ENCODE data around the gene PROSER2. TPM values are rescaled to one million over a fixed set of nuclear protein-coding genes. Genes with fewer than 3 reads are reported as not detected.
A peak's percentile ranks its signal among the peaks of the same experiment; 100 is the strongest.

Gene PROSER2
- total RNA-seq, 3 donors from 2014 or later, result 2.9 to 9.5 (median 8.5) TPM

DNA sequence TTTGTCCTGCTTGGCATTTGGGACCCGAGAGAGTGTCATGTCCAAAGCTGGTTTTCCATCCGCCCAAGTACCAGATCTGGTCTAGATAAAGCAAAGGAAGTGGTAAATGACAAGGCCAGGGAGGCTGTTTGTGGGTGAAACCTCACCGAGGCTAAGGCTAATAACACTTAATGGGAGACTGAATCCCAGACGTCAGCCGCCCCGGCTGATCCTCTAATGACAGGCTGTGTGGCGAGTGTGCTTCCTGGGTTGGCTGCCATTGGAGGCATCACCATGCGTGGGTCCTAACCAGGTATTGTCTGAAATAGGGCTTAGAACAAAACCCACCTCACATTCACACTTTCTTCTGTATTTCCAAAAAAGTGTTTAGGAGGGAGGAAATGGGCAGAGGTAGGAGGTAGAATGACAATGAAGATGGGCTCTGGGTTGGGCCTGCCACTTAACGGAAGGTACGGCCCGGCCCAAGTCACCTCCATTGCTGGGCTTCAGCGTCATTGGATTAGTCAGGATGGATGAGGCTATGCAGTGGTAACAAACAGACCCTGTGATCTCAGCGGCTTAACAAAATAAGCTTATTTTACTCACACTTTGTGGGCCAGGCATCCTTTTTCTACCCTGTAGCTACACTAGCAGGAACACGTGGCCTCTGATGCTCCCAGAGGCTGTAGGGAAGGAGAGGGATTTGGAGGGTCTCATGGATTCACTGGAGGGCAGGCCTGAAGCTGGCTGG lies 59.7 kb downstream of the PROSER2 start:
- Histone ChIP-seq H3K27me3 (no peaks in the 10 kb centered on the region), H3K4me3 (no peak overlapping the region), H3K9me3 (no peaks in the 10 kb centered on the region), H3K27ac (peak overlapping the region in 1 of 2 donors; percentile 54), H3K4me1 (no peaks in the 10 kb centered on the region), H3K36me3 (no peaks in the 10 kb centered on the region)
- no peak for TF ChIP-seq POLR2A (IDR thresholded peaks at IDR 0.05)
- no peak for TF ChIP-seq POLR2AphosphoS5 (IDR thresholded peaks at IDR 0.05)
- TF ChIP-seq, protein P1, sequence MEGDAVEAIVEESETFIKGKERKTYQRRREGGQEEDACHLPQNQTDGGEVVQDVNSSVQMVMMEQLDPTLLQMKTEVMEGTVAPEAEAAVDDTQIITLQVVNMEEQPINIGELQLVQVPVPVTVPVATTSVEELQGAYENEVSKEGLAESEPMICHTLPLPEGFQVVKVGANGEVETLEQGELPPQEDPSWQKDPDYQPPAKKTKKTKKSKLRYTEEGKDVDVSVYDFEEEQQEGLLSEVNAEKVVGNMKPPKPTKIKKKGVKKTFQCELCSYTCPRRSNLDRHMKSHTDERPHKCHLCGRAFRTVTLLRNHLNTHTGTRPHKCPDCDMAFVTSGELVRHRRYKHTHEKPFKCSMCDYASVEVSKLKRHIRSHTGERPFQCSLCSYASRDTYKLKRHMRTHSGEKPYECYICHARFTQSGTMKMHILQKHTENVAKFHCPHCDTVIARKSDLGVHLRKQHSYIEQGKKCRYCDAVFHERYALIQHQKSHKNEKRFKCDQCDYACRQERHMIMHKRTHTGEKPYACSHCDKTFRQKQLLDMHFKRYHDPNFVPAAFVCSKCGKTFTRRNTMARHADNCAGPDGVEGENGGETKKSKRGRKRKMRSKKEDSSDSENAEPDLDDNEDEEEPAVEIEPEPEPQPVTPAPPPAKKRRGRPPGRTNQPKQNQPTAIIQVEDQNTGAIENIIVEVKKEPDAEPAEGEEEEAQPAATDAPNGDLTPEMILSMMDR (IDR thresholded peaks at IDR 0.05), result no peak
- DNase-seq (ENCODE audit: low spot score in 2 of 2), result no peak
- intact Hi-C loops (cut with DNase I; ENCODE audit: low total_unique reads), result no loop called here

DNA sequence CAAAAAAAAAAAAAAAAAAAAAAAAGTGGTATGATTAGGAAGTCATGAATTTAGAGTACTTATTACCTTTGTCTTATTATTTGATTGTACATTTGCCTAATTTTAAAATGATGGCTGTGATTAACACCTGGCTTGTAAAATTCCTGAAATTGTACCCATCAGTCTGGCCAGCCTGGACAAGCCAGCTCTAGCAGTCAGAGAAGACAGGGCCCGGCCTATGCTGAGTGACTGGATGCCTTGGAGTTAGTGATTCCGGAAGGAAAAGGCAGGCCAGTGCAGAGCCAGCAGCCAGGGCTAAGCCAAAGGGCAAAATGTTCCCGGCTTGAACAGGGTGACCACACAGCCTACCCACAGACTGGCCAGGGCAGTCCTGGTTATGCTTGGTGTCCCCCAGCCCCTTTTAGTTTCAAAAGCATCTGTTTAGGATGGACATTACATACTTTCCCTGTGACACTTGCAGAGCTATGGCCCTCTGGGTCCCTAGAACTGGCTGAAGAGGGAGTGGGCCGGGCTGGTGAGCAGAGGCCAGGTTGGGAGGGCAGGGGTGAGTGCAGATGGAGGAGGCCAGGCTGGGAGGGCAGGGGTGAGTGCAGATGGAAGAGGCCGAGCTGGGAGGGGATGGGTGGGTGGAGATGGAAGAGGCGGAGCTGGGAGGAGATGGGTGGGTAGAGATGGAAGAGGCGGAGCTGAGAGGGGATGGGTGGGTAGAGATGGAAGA lies 61.7 kb downstream of the PROSER2 start:
- no peak overlapping the region for H3K27ac ChIP-seq
- H3K4me3 ChIP-seq, result no peak overlapping the region
- no peak for TF ChIP-seq POLR2A (IDR thresholded peaks at IDR 0.05)
- TF ChIP-seq, protein P1 (IDR thresholded peaks at IDR 0.05), result no peak
- TF ChIP-seq POLR2AphosphoS5 (IDR thresholded peaks at IDR 0.05), result no peak
- intact Hi-C loops (cut with DNase I; ENCODE audit: low total_unique reads), result no loop called here
- no peaks in the 10 kb centered on the region for H3K9me3 ChIP-seq
- no peaks in the 10 kb centered on the region for H3K36me3 ChIP-seq
- peak in 1 of 2 donors; percentile 41 for DNase-seq (ENCODE audit: low spot score in 2 of 2)
- no peaks in the 10 kb centered on the region for H3K27me3 ChIP-seq
- H3K4me1 ChIP-seq, result no peaks in the 10 kb centered on the region

DNA sequence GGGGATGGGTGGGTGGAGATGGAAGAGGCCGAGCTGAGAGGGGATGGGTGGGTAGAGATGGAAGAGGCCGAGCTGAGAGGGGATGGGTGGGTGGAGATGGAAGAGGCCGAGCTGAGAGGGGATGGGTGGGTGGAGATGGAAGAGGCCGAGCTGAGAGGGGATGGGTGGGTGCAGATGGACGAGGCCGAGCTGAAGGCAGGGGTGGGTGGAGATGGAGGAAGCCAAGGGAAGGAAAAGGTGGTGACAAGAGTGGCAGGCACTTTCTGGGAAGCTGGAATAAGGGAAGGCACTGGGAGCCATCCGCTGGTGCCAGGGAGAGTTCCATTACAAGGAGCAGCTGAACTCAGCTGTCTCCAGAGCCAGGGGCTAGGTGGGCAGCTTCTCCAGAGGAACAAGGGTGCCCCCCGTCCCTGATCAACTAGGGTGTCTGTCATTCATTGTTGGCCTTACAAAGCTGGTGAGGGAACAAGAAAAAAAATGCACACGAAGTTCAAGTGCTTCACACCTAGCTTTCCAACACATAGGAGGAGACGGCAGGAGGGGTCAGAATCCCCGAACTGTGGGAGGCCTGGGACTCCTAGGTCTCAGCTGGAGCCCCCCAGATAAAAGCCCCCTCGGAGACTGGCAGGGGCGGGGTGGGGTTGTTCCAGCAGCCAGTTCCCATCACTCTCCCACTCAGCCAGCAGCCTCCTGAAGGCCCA lies 62.4 kb downstream of the PROSER2 start:
- no peaks in the 10 kb centered on the region for H3K4me1 ChIP-seq
- H3K9me3 ChIP-seq, result no peaks in the 10 kb centered on the region
- H3K27me3 ChIP-seq, result no peaks in the 10 kb centered on the region
- DNase-seq (ENCODE audit: low spot score in 2 of 2), result no peak
- TF ChIP-seq POLR2AphosphoS5 (IDR thresholded peaks at IDR 0.05), result no peak
- H3K36me3 ChIP-seq, result no peaks in the 10 kb centered on the region
- H3K4me3 ChIP-seq, result no peak overlapping the region
- intact Hi-C loops (cut with DNase I; ENCODE audit: low total_unique reads), result no loop called here
- H3K27ac ChIP-seq, result no peak overlapping the region

DNA sequence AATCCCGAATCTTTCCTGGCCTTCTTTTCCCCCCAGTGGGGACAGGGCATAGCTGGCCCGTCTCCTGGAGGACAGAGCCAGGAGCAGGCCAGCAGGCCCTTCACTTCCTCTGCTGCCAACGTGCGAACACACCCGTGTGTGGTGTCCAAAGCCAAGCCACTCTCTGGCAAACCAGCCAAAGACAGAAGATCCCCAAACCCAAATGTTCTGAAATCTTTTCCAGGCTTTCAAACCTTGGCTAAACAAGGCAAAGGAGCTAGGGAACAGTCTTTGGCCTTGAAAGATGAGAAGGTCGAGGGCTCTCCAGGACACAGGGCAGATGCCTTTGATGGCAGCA lies 63.0 kb downstream of the PROSER2 start:
- H3K27ac ChIP-seq, result peak overlapping the region in 1 of 2 donors; percentile 25
- intact Hi-C loops (cut with DNase I; ENCODE audit: low total_unique reads), result no loop called here
- no peaks in the 10 kb centered on the region for H3K36me3 ChIP-seq
- H3K27me3 ChIP-seq, result no peaks in the 10 kb centered on the region
- no peak overlapping the region for H3K4me3 ChIP-seq
- H3K4me1 ChIP-seq, result no peaks in the 10 kb centered on the region
- H3K9me3 ChIP-seq, result no peaks in the 10 kb centered on the region
- no peak for DNase-seq (ENCODE audit: low spot score in 2 of 2)
- TF ChIP-seq POLR2A (IDR thresholded peaks at IDR 0.05) (no peak), POLR2AphosphoS5 (IDR thresholded peaks at IDR 0.05) (no peak)
- TF ChIP-seq, protein P1 (IDR thresholded peaks at IDR 0.05), result no peak

DNA sequence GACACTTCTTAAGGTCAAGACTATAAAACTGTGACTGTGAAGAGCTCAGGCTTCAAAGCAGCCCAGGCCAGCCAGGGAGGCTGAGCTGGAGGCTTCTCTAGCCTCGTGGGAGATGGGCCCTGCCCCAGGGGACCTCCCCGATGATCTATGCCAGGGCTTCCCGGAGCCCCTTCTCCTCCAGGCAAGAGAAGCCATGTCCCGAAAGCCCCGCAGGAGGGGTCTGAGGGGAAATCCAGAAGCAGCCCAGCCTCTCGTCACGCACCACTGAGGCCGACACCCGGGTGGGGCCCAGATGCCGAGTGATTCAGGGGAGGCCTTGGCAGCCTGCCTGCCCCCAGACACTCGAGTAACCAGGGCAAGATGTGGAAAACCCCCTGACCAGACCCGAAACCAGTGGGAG lies 63.7 kb downstream of the PROSER2 start:
- intact Hi-C loops (cut with DNase I; ENCODE audit: low total_unique reads), result no loop called here
- Histone ChIP-seq H3K36me3 (no peaks in the 10 kb centered on the region), H3K27ac (no peak overlapping the region), H3K27me3 (no peaks in the 10 kb centered on the region), H3K4me3 (no peak overlapping the region), H3K9me3 (no peaks in the 10 kb centered on the region), H3K4me1 (no peaks in the 10 kb centered on the region)
- TF ChIP-seq, protein P1 (IDR thresholded peaks at IDR 0.05), result no peak
- no peak for TF ChIP-seq POLR2AphosphoS5 (IDR thresholded peaks at IDR 0.05)
- no peak for TF ChIP-seq POLR2A (IDR thresholded peaks at IDR 0.05)
- peak in 1 of 2 donors; percentile 28 for DNase-seq (ENCODE audit: low spot score in 2 of 2)
